HUES64 (cell line): ENCODE data around the gene TMEM217.

Experiments used
- H3K27ac ChIP-seq: 2 replicates; pipeline ENCODE4 v1.7.0; 2013; ENCODE audit warnings: low read depth, low read length, inconsistent platforms
- H3K27me3 ChIP-seq: 2 replicates; pipeline ENCODE4 v1.6.1; 2013; ENCODE audit warnings: mild to moderate bottlenecking, low read length; ENCODE audit not compliant: insufficient read depth
- H3K36me3 ChIP-seq: 2 replicates; pipeline ENCODE4 v1.6.1; 2013; ENCODE audit warnings: mild to moderate bottlenecking, low read length; ENCODE audit not compliant: insufficient read depth
- H3K4me1 ChIP-seq: 2 replicates; pipeline ENCODE4 v1.6.1; 2013; ENCODE audit warnings: mild to moderate bottlenecking, low read length, moderate library complexity; ENCODE audit not compliant: insufficient read depth
- H3K4me3 ChIP-seq: 2 replicates; pipeline ENCODE4 v1.5.1; 2013; ENCODE audit warnings: mild to moderate bottlenecking, low read length, moderate library complexity
- H3K9ac ChIP-seq: 2 replicates; pipeline ENCODE4 v1.6.1; 2013; ENCODE audit warnings: mild to moderate bottlenecking, low read depth, low read length
- H3K9me3 ChIP-seq: 2 replicates; pipeline ENCODE4 v1.6.1; 2013; ENCODE audit warnings: low read depth, low read length; ENCODE audit not compliant: insufficient read depth
- WGBS: fragments of 150-250, 120-280 bp; methylation state at CpG from one replicate; pipeline ENCODE4 v1.1.7; 2013; ENCODE audit warnings: missing lambda C conversion rate; 5-methylcytosine and 5-hydroxymethylcytosine counted together

The TMEM217 gene

GRCh38 chr6:37243131-37243815 is 14.7 kb downstream of the TMEM217 start:
- H3K27ac ChIP-seq = no peak overlapping the region
- 95% methylated on average over 8 of the region's 8 CpGs for WGBS
- H3K9ac ChIP-seq = no peak overlapping the region
- no peaks in the 10 kb centered on the region for H3K36me3 ChIP-seq
- H3K4me1 ChIP-seq = peaks cover 2% of the 10 kb centered on the region; the same call in 1 of the 2 replicates
- no peaks in the 10 kb centered on the region for H3K27me3 ChIP-seq
- H3K4me3 ChIP-seq = no peak overlapping the region
- no peaks in the 10 kb centered on the region for H3K9me3 ChIP-seq

GRCh38 chr6:37242429-37243052 is 15.4 kb downstream of the TMEM217 start:
- Histone ChIP-seq H3K27ac (no peak overlapping the region), H3K9ac (no peak overlapping the region), H3K4me3 (no peak overlapping the region), H3K36me3 (no peaks in the 10 kb centered on the region), H3K27me3 (no peaks in the 10 kb centered on the region), H3K4me1 (peaks cover 2% of the 10 kb centered on the region; the same call in 1 of the 2 replicates), H3K9me3 (no peaks in the 10 kb centered on the region)
- WGBS = 92% methylated on average over 1 of the region's 1 CpG

DNA sequence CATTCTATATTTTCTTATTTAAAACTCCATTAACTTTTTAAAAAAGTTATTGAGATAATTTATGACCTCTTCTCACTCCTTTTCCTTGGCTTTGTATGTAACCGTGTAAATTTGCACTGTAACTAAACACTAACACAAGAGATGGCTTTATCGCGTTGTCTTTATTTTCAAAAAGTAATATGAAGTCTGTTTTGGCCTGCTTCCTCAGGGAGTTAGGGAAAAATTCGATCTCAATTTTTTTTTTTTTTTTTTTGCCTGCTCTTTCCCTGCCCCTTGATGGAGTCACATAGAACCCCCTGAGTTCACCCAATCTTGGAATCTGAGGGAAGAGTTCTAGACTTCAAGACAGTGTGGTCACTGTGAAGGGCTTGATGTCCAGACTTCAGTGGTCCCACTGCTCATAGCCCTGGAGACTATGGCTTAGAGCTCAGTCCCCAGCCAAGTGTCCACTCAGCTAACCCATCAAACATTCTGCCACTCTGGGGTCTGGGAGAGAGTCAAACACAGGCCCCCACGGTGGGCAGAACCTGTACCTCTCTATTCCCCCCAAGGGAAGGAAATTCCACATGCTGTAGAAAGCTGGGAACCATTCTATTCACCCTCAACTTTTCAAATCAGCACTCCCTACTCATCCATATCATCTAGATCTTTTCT is 16.0 kb downstream of the TMEM217 start:
- Histone ChIP-seq H3K9ac (no peak overlapping the region), H3K4me1 (peaks cover 5% of the 10 kb centered on the region; the same call in 1 of the 2 replicates), H3K27ac (peak overlapping the region; percentile 39; the same call in 1 of the 2 replicates), H3K27me3 (no peaks in the 10 kb centered on the region), H3K36me3 (no peaks in the 10 kb centered on the region), H3K9me3 (no peaks in the 10 kb centered on the region), H3K4me3 (no peak overlapping the region)
- WGBS = 88% methylated on average over 5 of the region's 5 CpGs

- H3K9ac ChIP-seq = no peak overlapping the region
- H3K9me3 ChIP-seq = no peaks in the 10 kb centered on the region
- no peak overlapping the region for H3K4me3 ChIP-seq
- 93% methylated on average over 6 of the region's 6 CpGs for WGBS
- no peaks in the 10 kb centered on the region for H3K36me3 ChIP-seq
- peaks cover 12% of the 10 kb centered on the region for H3K4me1 ChIP-seq
- H3K27me3 ChIP-seq = no peaks in the 10 kb centered on the region
- no peak overlapping the region for H3K27ac ChIP-seq
Observed at GRCh38 chr6:37241131-37241530, 16.8 kb downstream of the TMEM217 start.

- 93% methylated on average over 4 of the region's 4 CpGs for WGBS
- Histone ChIP-seq H3K27ac (no peak overlapping the region), H3K9ac (no peak overlapping the region)
Observed at GRCh38 chr6:37239950-37240713, 17.8 kb downstream of the TMEM217 start.

GRCh38 chr6:37239526-37239925 is 18.4 kb downstream of the TMEM217 start:
- Histone ChIP-seq H3K4me1 (peaks cover 12% of the 10 kb centered on the region), H3K9ac (no peak overlapping the region), H3K27ac (no peak overlapping the region), H3K27me3 (no peaks in the 10 kb centered on the region), H3K36me3 (no peaks in the 10 kb centered on the region), H3K4me3 (no peak overlapping the region), H3K9me3 (no peaks in the 10 kb centered on the region)
- WGBS = 86% methylated on average over 3 of the region's 3 CpGs

More at GRCh38 chr6:37239950-37240713, 17.8 kb downstream of the TMEM217 start:
- H3K4me1 ChIP-seq = peaks cover 12% of the 10 kb centered on the region
- H3K4me3 ChIP-seq = no peak overlapping the region
- no peaks in the 10 kb centered on the region for H3K9me3 ChIP-seq
- H3K36me3 ChIP-seq = no peaks in the 10 kb centered on the region
- no peaks in the 10 kb centered on the region for H3K27me3 ChIP-seq

DNA sequence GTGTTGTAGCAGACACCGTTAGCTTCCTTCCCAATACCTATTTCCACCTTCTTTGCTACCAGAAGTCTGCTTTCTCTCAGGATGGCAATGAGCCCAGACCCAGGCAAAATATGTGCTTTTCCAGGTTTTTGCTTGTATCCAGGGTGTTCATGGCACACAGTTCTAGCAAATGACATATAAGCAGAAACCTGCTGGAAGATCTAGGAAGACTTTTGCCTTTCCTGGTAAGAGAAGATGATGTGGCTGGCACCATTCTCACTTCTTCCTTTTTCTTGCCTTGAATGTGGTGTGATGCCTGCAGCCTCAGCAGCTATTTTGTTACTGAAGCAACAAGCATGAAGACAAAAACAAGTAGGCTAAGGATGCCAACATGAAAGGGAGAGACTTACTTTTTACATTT is 19.6 kb downstream of the TMEM217 start:
- Histone ChIP-seq H3K27me3 (no peaks in the 10 kb centered on the region), H3K4me1 (peaks cover 12% of the 10 kb centered on the region), H3K36me3 (no peaks in the 10 kb centered on the region), H3K27ac (no peak overlapping the region), H3K4me3 (no peak overlapping the region), H3K9ac (no peak overlapping the region), H3K9me3 (no peaks in the 10 kb centered on the region)
- WGBS = 74% methylated on average over 1 of the region's 1 CpG

- no peaks in the 10 kb centered on the region for H3K27me3 ChIP-seq
- H3K4me1 ChIP-seq = peaks cover 12% of the 10 kb centered on the region
- no peak overlapping the region for H3K27ac ChIP-seq
- no peak overlapping the region for H3K9ac ChIP-seq
- H3K4me3 ChIP-seq = no peak overlapping the region
- H3K36me3 ChIP-seq = no peaks in the 10 kb centered on the region
- H3K9me3 ChIP-seq = no peaks in the 10 kb centered on the region
Observed at GRCh38 chr6:37237789-37238188, 20.2 kb downstream of the TMEM217 start.

DNA sequence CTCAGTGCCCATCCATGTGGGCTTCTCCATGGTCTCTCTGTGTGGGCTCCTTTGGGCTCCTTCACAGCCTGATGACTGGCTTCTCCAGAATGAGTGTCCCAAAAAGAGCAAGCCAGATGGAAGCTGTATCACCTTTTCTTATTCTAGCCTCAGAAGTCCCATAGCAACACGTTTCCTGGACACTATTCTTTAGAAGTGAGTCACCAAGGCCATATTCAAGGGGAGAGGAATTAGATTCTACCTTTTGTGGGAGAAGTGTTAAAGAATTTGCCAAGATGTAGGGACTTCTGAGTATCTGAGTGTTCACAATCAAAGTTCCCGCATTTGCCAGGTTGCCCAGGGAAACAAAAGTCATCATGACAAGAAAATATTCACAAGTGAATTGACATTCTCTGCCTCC is 21.0 kb downstream of the TMEM217 start:
- Histone ChIP-seq H3K4me3 (no peak overlapping the region), H3K27ac (no peak overlapping the region), H3K27me3 (no peaks in the 10 kb centered on the region), H3K4me1 (peaks cover 9% of the 10 kb centered on the region; the same call in 1 of the 2 replicates), H3K36me3 (no peaks in the 10 kb centered on the region), H3K9me3 (no peaks in the 10 kb centered on the region), H3K9ac (no peak overlapping the region)
- WGBS = 75% methylated on average over 2 of the region's 2 CpGs

DNA sequence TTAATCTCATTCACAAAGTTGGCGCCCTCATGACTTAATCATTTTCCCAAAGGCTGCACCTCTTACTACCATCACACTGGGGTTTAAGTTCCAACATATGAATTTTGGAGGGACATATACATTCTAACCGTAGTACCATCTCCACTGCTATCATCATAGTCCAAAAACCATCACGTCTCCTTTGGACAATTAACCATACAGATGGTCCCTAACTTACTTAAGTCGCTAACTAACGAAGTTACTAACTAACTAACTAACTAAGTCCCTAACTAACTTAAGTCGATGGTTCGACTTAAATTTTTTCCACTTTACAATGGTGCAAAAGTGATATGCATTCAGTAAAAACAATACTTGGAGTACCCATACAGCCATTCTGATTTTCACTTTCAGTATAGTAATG is 24.4 kb downstream of the TMEM217 start:
- no peak overlapping the region for H3K9ac ChIP-seq
- no peak overlapping the region for H3K4me3 ChIP-seq
- WGBS = 94% methylated on average over 6 of the region's 7 CpGs
- no peaks in the 10 kb centered on the region for H3K9me3 ChIP-seq
- H3K36me3 ChIP-seq = no peaks in the 10 kb centered on the region
- H3K27me3 ChIP-seq = no peaks in the 10 kb centered on the region
- peaks cover 9% of the 10 kb centered on the region; the same call in 1 of the 2 replicates for H3K4me1 ChIP-seq
- H3K27ac ChIP-seq = no peak overlapping the region
